Measurements from ENCODE around the gene MEI4.
"Not testable (repeated sequence)": the region's sequence is repeated elsewhere in the genome, so short reads cannot be mapped to it uniquely, and the experiment has no call there.

The MEI4 gene

DNA sequence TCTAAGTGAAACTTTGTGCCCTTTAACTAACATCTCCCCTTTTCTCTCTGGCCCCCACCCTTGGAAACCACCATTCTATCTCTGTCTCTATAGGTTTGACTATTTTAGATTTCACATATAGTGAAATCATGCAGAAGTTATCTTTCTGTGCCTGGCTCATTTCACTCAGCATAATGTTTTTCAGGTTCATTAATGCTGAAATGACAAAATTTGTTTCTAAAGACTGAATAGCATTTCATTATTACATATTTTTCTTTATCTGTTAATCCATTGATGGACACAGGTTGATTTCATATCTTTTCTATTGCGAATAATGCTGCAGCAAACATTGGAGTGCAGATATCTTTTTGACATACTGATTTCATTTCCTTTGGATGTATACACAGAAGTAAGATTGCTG lies 30.7 kb downstream of the MEI4 start:
- DNase-seq = no peak

DNA sequence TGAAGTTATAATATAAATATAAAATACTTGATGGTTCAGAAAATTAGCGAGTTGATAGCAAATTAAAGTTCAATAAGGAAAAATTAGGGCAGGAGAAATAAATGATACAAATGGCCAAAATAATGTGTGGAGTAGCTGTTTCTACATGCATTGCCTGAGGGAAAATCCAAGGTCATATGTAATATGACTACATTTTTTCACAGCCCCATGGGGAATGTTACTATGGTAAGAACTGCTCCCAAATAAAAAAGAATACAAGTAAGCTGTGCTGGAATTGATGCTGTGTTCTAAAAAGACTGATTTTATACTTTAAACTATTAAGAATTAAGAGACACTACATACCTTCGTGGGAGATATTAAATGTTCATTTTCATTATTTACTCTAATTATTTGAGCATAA lies 34.1 kb downstream of the MEI4 start:
- no peak for DNase-seq

DNA sequence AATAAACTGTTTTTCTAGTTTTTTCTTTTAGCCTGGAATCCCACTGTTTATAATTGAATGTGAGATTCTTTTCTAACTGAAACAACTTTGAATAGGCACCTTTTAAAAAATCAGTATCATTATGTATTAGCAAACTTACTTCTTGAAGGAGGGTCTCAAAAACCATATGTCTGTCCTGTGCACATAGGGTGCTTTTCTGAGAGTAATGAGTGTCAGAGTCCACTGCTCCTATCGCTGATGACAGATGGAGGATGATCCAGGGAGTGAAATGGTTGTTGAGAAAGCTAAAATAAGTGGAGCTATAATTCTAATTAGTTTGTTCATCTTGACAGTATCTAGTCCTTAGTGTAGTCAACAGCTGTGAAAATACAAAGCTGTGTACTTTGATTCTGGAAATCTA lies 35.8 kb downstream of the MEI4 start:
- no peak for DNase-seq

DNA sequence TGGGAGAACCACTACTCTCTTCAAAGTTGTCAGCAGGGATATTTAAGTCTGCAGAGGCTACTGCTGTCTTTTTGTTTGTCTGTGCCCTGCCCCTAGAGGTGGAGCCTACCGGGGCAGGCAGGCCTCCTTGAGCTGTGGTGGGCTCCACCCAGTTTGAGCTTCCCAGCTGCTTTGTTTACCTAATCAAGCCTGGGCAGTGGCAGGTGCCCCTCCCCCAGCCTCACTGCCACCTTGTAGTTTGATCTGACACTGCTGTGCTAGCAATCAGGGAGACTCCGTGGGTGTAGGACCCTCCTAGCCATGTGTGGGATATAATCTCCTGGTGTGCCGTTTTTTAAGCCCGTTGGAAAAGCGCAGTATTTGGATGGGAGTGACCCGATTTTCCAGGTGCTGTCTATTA lies 47.3 kb downstream of the MEI4 start:
- not testable (repeated sequence) for DNase-seq

DNA sequence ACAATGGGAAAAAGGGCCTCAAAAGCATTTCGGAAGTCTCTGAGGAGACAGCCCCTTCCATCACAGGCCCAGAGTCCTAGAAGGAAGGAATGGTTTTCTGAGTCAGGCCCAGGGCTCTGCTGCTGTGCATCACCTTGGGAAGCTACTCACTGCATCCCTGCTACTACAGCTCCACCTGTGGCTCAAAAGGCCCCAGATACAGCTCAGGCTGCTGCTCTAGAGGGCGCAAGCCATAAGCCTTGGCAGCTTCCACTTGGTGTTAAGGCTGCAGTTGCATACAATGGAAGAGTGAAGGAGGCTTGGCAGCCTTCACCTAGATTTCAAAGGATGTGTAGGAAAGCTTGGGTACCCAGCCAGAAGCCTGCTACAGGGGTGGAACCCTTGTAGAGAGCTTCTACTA lies 54.8 kb downstream of the MEI4 start:
- no peak for DNase-seq

DNA sequence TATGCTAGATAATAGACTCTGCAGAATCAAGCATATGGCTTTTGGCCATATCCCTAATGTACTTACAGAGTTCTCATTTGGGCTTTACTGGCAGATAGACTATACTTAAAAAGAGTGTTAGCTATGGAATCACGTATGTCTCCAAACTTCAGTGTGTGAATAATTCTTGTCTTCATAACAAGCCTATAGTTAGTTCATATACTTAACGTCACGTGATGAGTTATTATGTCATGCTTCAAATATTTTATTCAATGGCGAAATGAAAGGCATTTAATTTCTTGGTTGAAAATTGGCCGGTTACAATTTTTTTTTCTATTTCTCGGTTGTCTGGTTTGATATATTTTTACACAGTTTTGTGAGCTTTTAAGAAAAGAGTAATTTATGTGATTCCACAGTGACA lies 62.7 kb downstream of the MEI4 start:
- DNase-seq = no peak

DNA sequence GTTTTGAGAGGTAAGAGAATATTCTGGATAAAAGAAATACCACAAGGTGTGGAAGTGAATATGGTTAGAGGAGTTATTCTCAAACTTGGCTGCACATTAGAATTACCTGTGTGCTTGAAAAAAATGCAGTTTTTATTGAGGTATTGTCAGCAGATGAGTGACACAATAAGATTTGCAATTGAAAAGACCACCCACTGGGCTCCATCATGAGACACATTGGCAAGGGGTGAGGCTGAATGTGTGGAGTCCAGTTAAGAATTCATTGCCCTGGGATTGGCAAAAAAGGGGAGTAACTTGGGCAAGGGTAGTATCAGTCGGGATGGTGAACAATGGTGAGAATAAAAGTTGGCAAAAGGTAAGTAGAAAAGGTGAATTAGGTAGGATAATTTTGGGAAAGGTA lies 63.5 kb downstream of the MEI4 start:
- no peak for DNase-seq

DNA sequence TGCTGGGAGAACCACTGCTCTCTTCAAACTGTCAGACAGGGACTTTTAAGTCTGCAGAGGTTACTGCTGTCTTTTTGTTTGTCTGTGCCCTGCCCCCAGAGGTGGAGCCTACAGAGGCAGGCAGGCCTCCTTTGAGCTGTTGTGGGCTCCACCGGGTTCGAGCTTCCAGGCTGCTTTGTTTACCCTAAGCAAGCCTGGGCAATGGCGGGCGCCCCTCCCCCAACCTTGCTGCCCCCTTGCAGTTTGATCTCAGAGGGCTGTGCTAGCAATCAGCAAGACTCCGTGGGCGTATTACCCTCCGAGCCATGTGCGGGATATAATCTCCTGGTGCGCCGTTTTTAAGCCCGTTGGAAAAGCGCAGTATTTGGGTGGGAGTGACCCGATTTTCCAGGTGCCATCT lies 83.2 kb downstream of the MEI4 start:
- not testable (repeated sequence) for DNase-seq

DNA sequence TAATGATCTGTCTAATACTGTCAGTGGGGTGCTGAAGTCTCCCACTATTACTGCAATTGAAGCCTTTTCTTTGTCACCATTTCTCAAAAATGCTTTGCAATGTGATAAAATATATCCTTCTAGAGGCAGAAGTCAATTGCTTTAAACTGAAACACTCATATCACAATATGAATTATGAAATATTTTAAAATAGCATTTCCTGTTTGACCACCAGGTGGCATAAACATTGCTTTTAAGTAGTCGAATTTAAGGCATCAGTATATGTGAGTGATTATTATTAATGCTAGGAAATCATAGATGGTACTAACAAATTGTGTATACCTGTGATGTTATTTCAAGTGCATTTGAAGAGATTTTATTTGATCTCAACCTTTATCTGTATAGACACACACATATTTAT lies 87.5 kb downstream of the MEI4 start:
- DNase-seq = no peak

DNA sequence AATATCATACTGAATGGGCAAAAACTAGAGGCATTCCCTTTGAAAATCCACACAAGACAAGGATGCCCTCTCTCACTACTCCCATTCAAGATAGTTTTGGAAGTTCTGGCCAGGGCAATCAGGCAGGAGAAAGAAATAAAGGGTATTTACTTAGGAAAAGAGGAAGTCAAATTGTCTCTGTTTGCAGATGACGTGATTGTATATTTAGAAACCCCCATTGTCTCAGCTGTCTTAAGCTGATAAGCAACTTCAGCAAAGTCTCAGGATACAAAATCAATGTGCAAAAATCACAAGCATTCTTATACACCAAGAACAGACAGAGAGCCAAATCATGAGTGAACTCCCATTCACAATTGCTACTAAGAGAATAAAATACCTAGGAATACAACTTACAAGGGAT lies 99.3 kb downstream of the MEI4 start:
- not testable (repeated sequence) for DNase-seq

DNA sequence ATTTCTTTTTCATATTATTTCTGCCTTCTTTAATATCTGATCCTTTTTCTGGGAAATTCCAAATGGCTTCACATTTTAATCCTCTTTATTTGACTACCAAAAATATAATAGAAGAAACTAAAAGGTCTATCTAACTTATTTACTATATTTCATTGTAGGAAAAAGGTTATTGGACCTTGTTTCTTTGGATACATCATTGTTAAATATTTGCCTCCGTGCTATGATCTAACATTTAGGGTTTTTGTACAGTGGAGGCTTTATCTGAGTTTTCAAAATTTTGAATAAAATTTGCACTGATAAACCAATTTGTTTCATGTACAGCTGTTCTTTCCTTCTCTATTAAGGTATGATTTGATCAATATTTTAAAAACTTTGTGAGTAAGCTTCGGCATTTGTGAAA lies 109.5 kb downstream of the MEI4 start:
- DNase-seq = no peak

DNA sequence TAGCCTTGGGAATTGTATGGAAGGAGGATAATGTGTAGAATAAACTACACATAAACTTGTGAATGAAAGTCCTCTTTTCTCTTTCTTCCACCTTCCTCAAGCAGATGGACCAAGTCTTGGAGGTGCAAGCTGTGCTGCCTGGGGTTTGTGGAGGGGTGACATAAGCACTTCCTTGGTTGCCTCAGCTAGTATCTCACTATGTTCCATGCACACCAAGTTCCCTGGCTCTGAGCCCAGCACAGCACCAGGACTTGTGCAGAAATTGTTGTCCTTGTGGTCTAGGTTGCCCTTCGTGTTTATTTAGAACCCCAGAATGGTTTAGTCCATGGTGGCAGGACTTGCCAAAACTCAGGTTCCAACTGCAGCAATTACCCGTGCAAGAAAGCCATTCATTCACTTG lies 110.3 kb downstream of the MEI4 start:
- no peak for DNase-seq

DNA sequence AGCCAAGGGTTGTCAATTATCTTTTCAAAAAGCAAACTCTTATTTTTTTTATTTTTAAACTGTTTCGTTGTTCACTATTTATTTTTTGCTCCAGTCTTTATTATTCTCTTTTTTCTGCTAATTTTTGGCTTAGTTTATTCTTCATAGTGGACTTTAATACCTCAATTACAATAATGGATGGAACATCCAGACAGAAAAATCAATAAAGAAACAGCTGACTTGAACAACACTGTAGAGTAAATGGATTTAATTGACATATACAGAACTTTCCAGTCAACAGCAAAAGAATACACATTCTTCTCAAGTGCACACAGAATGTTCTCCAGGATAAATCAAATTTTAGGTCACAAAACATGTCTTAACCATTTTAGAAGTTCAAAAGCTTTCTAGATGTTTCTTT lies 111.5 kb downstream of the MEI4 start:
- DNase-seq = no peak

DNA sequence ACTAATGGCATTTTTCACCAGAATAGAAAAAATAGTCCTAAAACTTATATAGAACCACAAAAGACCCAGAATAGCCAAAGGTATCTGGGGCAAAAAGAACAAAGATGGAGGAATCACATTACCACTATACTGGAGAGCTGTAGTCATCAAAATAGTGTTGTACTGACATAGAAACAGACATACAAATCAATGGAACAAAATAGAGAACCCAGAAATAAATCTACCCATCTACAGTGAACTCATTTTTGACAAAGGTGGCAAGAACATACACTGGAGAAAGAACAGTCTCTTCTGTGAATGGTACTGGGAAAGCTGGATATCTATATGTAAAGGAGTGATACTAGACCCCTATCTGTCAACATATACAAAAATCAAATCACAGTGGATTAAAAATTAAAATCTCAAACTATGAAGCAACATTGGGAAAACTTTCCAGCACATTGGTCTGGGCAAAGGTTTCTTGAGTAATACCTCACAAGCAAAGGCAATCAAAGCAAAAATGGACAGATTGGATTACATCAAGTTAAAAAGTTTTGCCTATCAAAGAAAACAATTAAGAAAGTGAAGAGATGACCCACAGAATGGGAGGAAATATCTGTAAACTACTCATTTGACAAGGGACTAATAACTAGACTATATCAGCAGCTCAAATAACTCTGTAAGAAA lies 120.5 kb downstream of the MEI4 start:
- no peak for DNase-seq

DNA sequence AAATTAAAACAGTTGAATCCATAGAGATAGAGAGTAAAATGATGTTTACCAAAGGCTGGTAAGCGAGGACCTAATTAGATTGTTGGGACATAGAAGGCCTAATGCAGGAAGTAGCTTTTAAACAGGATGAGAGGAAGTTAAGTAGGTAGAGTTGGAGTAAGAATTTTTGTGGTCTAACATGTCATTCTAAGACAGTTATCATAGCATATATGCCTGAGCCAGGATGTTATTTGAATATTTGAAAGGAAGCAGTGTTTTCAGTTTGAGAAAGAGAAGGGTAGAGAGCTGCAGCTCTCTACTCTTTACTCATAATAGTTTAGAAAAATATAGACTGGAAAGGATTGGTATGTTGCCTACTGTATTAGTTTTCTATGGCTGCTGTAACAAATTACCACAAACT lies 121.6 kb downstream of the MEI4 start:
- no peak for DNase-seq

DNA sequence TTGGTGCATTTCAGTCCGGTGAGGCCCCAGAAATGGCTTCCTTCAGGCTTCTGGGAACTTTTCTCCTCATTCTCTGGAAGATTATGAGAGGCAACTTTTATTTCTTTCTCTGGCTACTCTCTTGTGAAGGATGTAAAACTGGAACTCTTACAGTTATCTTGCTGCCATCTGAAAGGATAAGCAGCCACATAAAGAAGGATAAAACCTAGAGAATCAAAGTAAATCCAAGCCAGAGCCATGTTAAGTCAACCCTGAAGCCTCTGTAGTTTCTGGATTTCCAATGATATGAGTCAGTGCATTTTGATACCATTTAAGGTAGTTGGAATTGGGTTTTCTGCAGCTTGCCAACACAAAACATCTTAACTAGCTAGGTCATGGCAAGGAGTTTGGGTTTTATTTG lies 123.6 kb downstream of the MEI4 start:
- no peak for DNase-seq

DNA sequence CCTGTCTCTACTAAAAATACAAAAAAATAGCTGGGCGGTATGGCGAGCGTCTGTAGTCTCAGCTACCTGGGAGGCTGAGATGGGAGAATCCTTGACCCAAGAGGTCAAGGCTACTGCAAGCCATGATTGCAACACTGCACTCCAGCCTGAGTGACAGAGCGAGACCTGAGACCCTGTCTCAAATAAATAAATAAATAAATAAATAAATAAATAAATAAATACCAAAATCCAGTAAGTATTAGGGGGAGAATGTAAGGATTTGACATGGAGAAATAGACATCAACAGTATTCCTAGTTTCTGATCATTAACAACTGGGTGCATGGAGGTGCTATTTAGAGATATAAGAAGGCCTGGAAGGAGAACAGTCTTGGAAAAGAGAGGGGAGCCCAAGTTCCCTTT lies 125.7 kb downstream of the MEI4 start:
- no peak for DNase-seq

DNA sequence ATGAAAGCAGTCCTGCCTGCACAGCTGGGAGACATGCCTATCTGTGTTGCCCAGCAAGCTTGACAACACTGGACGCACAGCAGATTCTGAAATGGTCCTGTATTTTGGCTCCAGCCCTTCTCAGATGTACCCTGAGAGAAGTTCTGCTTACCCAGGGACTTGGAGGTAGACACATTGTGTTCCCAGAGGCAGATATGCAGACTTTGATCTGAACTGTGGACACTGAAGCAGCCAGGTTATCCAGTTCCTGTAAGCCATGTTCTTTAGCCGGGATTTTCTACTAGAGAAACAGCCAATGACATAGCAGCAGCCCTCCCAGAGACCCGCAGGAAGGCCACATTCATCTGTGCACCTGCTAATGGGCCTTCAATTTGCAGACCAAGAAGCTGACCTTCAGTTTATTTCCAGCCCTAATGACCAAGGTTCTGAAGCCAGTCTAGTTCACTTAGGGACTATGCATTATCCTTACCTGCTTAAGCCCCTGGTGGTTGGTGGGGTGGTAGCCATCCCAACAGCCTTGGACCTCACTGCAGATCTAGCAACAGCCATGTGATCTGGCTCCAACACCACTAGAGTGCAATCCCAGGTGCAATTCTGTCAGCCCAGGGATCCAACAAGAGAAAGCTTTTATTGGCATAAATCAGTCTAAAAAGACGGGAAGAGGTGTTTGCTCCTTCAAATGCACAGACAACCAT lies 134.2 kb downstream of the MEI4 start:
- no peak for DNase-seq

DNA sequence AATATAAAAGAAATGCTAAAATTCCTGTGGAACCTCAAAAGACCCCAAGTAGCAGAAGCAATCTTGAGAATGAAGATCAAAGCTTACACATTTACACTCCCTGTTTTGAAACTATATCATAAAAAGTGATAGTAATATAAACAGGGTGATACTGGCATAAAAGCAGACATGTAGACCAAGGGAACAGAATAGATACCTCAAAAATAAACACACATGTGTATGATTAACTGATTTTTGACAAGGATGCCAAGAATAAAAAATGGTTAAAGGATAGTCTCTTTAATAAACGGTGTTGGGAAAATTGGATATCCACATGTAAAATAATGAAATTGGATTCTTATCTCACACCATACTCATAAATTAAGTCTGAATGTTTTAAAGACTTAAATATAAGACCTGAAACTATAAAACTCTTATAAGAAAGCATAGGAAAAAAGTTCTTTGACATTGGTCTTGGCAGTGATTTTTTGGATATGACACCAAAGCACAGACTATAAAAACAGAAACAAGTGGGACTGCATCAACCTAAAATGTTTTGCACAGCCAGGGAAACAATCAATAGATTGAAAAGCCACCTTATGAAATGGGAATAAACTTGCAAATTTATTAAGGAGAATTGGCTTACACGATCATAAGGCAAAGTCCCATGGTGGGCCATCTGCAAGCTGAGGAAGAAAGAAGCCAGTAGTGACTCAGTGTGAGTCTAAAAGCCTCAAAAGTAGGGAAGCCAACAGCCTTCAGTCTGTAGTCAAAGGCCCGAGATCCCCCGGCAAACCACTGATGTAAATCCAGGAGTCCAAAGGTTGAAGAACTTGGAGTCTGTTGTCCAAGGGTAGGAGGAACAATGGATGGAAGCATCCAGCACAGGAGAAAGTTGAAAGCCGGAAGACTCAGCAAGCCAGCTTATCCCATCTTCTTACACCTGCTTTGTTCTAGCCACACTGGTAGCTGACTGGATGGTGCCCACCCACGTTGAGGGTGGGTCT lies 144.3 kb downstream of the MEI4 start:
- DNase-seq = no peak

DNA sequence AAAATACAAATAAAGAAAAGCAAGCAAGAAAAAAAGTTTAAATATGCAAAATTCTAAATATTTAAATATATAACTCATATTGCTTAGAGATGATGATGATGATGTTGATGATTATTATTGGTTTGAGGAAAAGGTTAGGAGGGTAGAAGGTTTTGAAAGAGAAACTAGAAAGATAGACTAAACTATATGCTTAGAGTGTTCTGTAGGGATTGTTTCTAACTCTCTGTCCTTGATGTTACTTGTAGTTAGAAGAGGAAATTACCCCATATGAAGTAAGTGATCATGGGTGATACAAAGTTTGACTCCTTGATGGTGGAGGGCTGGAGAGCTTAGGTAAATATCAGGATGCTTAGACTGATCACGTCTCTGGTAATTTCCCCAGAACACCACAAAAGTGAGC lies 159.5 kb downstream of the MEI4 start:
- no peak for DNase-seq

DNA sequence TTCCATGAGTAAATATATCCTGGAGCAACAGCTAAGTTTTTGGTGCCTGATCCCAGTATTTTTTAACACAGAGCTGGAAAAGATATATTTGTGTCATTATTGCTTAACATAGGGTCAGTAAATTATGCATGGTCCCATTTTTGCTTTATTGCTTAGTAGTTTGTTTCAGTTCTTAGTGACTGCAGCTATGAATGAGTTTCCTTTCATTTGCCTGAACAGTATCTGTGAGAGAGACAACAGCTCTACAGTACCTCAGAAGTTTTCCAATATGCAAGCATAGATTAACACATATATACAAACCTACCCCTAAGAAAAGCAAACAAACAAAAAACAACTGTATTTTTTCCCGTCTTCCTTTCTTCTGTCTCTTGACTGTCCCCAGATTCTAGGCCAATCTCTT lies 160.3 kb downstream of the MEI4 start:
- DNase-seq = no peak

DNA sequence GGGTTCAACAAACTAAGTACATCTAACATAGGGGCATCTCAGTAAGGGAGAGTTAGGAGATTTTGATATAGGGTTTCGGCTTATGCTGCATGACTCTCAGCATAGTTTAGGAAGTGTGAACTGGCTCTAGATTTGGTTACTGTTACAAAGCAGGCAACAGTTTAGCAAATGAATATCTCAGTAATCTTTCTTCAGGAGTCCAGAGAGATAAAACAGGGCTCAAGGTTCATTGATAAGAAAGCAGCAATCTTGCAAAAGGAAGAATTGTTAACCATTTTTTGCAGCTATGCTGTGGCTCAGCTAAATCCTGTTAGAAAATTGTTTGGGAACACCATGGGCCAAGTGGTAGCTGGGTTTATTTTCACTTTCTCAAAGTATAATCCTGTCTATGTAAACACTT lies 161.3 kb downstream of the MEI4 start:
- no peak for DNase-seq

DNA sequence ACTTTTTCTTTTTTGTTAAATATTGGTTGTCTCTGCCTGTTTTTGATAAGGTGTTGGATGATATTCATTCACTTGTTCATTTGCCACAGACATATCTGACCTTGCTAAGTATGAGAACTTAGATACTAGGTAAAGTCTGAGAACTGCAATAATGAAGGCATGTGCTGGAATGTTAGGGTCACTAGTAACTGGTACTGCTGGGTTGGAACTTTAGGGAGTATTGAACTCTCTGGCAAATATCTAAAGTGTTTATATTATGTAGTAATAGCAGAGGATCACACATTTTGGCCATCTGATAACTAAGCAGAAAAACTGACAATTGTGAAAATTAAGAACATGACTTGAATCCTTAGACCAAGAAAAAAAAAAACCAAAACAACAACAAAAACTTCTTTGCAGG lies 162.7 kb downstream of the MEI4 start:
- no peak for DNase-seq

DNA sequence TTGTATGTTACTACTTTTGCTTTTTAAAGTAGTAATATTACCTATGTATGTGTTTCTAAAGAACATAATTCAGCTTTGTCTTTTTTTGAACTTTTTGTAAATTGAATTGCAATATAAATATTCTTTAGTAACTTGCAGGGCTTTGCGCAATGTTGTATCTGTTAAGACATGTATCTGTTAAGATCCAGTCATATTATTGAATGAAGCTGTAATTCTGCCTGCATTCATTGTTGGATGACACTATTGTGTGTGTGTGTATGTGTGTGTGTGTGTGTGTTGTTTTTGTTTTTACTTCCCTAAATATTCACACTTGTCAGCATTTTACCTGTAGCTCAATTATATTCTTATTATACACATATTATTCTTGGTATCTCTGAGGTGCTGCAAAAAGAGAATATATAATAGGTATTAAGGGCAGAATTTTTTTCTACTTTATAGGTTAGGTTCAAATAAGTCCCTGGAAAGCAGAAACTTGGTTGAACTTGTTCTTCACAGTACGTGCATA lies 164.0 kb downstream of the MEI4 start:
- DNase-seq = no peak

Measured in NCI-H1930 (cell line).